Ishikawa (cell line): ENCODE data around the gene ATP6V0C.

Experiments
- CEBPB ChIP-seq: IDR thresholded peaks from 2 replicates; pipeline ENCODE4 v1.6.1; 2012
- EGR1 ChIP-seq: IDR thresholded peaks from 2 replicates; pipeline ENCODE4 v1.6.1; 2012
- EP300 ChIP-seq: IDR thresholded peaks from 2 replicates; pipeline ENCODE4 v1.6.1; 2012; ENCODE audit warnings: borderline replicate concordance
- NFIC ChIP-seq: IDR thresholded peaks from 2 replicates; pipeline ENCODE4 v1.6.1; 2012
- RAD21 ChIP-seq: IDR thresholded peaks from 2 replicates; pipeline ENCODE4 v1.6.1; 2012; ENCODE audit warnings: low read depth
- TAF1 ChIP-seq: IDR thresholded peaks from 2 replicates; pipeline ENCODE4 v1.6.1; 2012; ENCODE audit warnings: low read depth, mild to moderate bottlenecking
- TCF12 ChIP-seq: IDR thresholded peaks from 2 replicates; pipeline ENCODE4 v1.6.1; 2012; ENCODE audit warnings: low read depth
- YY1 ChIP-seq: IDR thresholded peaks from 2 replicates; pipeline ENCODE4 v1.6.1; 2012; ENCODE audit warnings: low read depth
- TF ChIP-seq, protein P1 (sequence below): IDR thresholded peaks from 2 replicates; pipeline ENCODE4 v1.6.1; 2012
- TF ChIP-seq, protein P2 (sequence below): IDR thresholded peaks from 2 replicates; pipeline ENCODE4 v1.6.1; 2012; ENCODE audit warnings: low read depth, mild to moderate bottlenecking

DNA sequence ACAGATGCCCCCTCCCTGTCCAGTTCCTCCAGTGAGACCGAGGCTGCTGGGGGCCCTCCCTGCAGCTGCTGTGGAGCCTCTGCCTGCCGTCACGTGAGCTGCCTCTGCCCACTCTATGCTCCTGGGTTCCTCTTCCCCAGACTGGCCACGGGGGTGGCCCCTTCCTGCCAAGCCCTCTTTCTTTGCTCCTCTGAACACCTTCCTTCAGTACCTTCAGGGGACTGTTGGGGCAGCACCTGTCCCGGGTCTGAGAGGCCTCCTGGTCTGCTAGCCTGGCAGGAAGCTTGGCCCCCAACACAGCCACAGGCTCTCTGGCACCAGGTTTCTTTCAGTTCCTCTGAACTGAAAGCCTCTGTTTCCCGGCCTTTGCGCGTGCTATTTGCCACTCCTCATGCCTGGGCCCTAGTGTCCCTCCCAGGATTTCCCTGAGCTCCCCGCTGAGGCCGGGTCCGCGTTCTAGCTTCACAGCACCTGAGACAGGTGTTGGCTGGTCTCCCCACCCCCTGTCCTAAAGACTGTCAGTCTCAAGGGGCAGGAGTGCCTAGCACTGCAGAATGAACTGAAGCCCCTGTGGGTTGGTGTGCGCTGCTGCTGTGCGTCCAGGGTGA lies 6.6 kb upstream of the ATP6V0C start:
- no peak for TF ChIP-seq CEBPB
- no peak for TF ChIP-seq EP300
- no peak for TF ChIP-seq EGR1
- no peak for TF ChIP-seq YY1
- no peak for TF ChIP-seq TCF12
- TF ChIP-seq, protein P1, sequence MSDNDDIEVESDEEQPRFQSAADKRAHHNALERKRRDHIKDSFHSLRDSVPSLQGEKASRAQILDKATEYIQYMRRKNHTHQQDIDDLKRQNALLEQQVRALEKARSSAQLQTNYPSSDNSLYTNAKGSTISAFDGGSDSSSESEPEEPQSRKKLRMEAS: no peak
- no peak for TF ChIP-seq NFIC
- TF ChIP-seq, protein P2, sequence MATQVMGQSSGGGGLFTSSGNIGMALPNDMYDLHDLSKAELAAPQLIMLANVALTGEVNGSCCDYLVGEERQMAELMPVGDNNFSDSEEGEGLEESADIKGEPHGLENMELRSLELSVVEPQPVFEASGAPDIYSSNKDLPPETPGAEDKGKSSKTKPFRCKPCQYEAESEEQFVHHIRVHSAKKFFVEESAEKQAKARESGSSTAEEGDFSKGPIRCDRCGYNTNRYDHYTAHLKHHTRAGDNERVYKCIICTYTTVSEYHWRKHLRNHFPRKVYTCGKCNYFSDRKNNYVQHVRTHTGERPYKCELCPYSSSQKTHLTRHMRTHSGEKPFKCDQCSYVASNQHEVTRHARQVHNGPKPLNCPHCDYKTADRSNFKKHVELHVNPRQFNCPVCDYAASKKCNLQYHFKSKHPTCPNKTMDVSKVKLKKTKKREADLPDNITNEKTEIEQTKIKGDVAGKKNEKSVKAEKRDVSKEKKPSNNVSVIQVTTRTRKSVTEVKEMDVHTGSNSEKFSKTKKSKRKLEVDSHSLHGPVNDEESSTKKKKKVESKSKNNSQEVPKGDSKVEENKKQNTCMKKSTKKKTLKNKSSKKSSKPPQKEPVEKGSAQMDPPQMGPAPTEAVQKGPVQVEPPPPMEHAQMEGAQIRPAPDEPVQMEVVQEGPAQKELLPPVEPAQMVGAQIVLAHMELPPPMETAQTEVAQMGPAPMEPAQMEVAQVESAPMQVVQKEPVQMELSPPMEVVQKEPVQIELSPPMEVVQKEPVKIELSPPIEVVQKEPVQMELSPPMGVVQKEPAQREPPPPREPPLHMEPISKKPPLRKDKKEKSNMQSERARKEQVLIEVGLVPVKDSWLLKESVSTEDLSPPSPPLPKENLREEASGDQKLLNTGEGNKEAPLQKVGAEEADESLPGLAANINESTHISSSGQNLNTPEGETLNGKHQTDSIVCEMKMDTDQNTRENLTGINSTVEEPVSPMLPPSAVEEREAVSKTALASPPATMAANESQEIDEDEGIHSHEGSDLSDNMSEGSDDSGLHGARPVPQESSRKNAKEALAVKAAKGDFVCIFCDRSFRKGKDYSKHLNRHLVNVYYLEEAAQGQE: no peak
- TF ChIP-seq TAF1: no peak
- TF ChIP-seq RAD21: no peak
